NCI-H1092 (cell line): ENCODE measurements around the gene FABP6.
A peak's percentile ranks its signal among the peaks of the same experiment; 100 is the strongest.

ENCODE experiments used
- DNase-seq: peaks from one replicate; lab custom pipeline; 2025; lab: John Stamatoyannopoulos, UW

Gene FABP6

DNA sequence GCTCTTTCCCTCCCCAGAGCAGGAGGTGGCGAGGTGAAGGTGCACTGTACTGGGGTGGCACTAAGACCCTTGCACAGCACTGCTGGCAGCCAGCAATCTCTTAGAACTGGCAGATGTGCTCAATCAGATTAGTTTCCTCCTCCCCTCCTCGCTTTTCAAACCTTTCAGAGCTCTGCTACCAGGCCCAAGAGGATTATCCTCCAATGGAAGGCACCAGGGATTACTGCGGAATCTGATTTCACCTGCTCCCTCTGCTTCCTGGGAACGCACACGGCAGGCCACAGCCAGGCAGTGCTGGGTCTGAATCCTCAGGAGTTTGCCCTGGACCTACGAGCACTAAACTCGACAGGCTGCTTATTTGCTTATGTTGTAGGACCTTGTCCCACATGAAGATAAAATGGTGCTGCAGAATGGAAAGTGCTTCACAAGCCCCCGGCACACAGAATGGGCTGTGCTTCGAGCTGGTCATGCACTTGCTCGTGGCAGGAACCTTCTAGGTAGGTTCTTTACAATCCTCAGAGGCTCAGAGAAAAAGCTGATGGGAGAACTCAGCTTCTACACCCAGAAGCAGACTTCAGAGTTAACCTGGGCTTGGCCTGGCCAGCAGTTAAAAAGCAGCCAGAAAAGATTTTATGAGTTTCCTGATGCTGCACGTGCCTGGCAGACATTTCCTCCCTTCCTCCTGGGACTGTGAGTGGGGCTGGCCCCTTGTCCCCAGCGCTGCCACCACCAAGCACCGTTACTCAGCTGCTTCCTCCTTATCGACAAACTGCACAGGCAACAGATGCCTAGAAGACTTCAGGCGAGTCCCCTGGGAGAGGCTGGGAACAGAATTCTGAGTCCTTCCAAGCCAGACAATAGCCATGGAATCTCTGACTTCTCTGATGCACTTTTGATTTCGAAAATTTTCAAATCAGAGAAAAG, 33.1 kb downstream of the FABP6 start:
- DNase-seq: no peak

DNA sequence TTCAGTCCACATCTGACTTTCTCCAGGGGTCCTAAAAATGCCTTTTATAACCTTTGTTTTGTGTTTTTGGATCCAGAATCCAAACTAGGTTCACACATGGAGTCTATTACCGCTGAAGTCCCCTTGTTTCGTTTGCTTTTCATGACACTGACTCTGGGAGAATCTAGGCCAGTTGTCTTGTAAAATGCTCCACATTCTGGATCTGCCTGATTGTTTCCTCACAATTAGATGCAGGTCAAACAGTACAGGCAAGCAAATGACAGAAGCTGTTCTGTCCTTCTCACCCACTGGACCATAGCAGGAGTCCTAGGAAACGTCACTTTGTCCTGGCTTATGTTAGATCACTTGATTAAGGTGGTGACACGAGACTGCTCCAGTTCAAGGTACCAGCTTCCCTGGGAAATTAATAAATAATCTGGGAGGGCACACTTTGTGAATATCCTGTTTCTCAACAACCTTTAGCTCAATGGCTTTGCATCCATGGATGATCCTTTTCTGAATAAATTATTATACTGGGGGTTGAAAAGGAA, 34.1 kb downstream of the FABP6 start:
- DNase-seq: no peak

DNA sequence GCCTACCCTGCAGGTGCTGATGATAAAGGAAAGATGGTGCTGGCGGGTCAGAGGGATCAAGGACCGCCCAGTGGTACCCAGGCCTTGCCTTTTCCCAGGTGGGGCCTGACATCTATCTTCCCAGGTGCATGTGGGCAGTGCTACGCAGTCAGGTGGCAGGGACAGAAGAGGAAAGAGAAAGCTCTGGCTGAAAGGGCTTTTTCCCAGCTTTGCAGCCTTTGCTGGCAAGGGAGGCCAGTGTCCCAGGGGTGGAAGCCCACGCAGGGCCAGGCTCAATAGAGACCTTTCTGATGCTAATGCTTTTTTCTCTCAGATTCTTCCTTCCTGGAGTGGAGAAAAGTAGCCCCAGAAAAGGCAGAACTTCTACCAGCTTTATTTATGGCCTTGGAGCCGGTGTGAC, 36.7 kb downstream of the FABP6 start:
- no peak for DNase-seq

DNA sequence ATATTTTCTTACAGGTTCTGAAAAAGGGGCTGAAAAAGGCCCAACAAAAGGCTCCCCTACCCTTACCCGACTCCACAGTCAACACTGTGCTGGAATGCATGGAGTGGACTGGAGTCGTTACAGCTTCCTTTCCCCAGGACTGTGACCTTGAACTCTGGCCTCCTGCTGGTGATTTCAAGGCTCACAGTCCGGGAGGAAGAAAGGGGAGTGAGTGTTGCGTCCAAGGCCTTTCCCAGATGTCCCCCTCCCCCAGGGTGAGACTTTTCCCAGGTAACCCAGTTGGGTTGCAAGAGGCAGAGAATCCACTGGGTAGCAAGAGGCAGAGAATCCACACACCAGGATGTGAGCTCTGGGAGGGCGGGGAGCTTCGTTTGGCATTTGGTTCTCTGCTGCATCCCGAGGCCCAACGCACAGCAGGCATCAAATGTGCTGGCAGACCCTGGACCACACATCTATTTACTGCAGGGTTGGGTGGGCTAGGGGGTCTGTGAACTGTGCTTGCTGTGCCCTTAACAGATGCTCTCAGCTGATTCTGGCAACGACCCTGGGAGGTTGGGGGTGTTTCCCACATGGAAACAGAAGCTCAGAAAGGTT, 37.5 kb downstream of the FABP6 start:
- DNase-seq: no peak

DNA sequence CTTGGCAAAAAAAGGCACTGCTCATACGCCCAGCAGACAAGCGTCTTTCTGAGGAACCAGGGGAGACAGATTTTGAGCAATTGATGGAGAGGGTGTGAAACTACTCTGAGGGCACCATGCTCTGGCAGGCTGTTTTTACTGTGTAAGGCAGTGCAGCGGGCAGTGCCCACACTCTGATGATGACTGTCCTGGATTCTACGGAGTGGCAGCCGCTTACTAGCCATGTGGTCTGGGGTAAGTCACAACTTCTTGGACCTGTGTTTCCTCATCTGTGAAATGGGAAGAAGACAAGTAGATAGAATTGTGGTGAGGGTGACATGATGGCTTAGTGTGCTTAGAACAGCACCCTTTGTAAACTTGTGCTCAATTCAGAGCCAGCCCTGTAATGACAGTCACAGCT, 38.8 kb downstream of the FABP6 start:
- no peak for DNase-seq

DNA sequence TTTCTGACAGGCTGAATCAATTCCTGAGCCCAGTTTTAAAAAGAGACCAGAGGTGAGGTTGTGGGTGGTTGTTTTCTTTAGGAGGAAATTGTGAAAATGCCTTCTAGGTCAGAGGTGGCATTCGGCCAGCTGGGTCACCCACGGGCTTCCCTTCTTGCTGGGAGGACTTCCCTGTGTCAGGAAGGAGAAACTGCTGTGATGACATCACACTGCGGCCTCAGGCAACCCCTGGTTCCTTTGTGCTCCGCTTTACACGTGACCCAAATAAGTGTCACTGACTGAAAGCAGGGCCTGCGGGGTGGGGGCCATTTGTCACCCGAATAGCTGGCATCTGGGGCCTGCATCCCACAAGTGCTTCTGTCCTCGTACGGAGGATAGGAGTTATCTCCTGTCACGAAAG, 39.7 kb downstream of the FABP6 start:
- no peak for DNase-seq

DNA sequence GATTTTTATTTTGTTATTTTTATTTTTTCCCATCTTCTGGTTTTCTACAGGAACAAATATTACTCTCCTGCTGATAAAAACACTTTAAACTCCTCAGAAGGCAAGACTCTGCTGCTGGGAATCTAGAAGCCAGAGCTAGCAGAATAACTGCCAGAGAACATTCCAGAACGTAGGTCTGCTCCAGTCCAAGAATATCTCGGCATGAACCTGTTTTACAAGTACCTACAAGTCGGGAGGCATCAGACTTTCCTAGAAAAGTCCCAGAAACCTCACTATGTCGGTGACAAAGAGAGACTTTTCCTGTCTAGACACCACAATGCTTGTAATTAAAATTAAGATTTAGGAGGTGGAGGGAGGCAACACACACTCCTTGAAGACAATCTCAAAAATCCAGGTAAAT, 41.4 kb downstream of the FABP6 start:
- no peak for DNase-seq

DNA sequence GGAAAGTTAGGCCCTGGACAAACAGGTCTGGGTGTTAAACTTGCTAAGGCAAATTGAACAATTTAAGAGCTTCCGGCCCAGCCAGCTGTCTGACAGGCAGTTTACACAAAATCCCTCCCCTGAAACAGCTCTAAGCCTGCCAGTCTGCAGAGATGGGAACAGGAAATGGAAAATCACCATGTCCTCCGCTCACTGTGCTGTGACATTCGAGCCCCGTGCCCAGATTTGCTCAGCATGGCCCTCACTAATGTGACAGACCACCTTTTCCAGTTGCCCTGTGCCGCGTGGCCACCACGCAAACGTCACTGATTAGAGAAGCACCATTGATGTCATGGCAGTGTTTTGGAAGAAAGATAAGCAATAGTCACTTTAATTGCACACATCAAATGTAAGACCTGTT, 42.1 kb downstream of the FABP6 start:
- DNase-seq: peak; percentile 42

DNA sequence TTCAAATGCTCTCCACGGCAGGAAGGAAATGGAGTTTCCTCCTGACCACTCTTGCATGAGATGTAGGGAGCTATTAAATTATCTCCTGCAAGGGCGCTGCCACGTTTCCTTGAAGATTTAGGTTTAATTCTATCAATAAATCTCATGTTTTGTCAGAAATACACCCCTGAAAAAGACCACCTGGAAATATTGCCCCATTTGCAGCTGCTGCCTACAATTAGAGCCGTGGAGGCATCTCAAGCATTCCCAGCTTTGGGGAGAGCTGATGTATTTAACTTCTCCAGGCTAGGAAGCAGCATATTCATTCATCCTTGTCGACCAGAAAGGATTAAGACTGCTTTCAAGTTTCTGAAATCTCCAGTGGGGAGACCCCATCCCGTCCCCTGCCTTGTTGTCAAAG, 42.5 kb downstream of the FABP6 start:
- no peak for DNase-seq

DNA sequence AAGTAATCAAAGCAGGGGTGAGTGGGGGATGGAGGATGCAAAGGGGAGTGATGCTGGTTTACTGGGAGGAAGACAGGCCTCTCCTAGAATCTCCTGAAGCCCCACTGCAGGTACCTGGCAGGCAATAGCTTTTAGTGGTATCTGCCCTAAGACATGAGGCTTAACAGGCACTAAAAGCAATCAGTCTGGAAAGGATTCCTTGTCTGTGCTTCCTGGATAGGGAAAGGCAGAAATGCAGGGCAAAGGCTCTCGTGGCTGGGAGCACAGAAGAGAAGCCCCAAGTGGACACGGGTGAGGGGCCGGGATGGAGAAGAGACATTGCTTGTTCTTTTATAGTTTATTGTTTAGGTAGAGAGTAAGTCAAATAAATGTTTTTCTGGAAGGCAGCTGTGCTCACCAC, 43.0 kb downstream of the FABP6 start:
- no peak for DNase-seq

DNA sequence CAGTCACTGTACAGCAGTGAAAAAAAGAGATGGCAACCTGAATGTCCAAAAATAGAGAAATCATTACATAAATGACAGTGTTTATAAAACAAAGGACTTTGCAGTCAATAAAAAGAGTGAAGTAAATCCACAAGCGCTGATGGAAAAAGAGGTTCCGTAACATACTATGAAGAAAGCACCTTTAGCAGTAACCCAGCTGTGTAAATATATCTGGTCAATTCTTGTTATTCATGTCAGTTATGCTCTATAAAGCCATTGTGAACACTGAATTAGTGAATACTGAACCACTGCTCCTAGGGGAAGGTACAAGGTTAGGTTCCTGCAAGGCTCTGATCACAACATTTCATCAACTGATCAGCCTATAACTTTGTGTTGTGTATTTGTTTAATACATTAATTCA, 43.6 kb downstream of the FABP6 start:
- no peak for DNase-seq

DNA sequence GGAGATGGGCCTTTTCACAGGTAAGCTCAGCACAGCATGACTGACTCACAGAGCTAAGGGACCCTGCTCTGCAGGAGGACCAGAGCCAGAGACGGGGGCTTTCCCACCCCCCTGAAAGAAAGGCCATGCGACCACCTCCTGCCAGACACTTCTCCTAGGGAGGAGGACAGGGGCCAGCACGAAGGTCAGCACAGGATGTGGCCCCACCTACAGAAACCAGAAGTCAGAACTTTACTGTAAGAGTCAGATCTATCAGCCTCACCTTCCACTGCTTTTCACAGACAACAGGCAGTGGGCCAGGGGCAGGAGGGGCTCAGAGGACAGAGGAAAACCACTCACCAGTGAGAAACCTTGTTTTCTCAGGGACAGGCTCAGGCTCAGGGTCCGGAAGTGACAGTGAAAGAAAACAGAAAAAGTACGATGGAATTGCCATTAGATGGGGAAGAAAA, 45.2 kb downstream of the FABP6 start:
- DNase-seq: no peak

DNA sequence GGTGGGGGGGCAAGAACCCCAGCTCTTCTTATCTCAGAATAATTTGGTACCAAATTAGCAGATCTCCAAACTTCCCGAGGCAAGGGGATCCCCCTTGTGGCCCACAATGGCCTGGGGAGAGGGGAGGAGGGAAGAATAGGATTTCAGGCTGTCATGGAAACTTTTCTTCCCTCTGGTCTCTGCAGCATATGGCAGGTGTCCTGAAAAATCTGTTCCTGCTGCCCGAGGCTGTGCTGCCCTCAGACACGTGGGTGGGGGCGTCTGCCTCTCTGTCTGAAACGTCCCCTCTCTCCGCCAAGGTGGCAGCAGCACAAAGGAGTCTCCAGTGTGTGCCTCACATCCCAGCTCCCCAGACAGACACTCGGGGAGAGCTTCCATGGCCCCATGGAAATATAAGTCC, 49.0 kb downstream of the FABP6 start:
- DNase-seq: no peak

DNA sequence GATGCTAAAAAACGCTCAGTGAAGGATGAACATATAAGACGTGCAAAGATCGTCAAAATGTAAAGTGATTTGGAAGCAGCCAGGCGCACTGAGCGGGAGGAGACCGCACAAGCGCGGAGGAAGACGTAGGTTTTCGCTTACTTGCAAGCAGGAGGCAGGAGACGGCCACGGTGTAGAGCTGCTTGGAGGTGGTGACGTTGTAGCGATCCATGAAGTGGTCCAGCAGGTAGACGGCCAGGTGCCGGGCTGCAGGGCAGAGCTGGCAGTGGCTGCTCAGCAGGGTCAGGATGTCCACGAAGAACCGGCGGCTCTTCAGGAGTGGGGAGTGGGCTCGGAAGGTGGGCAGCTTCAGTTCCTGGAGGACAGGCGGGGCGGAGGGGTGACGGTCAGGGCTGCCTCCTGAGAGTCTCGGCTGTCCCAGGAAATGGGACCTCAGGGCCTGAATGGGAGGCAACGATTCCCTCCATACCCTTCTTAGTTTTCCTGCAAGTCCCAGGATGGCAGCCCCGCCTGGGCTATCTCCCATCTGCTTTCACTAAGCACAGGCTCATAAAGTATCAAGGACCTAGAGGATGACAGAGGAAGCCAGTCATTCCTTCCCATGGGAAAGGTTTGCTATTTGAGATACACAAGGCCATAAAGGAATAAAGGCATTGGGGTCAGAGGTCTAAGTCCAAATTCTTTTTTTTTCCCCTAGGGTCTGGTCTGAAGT, 51.2 kb downstream of the FABP6 start:
- no peak for DNase-seq

DNA sequence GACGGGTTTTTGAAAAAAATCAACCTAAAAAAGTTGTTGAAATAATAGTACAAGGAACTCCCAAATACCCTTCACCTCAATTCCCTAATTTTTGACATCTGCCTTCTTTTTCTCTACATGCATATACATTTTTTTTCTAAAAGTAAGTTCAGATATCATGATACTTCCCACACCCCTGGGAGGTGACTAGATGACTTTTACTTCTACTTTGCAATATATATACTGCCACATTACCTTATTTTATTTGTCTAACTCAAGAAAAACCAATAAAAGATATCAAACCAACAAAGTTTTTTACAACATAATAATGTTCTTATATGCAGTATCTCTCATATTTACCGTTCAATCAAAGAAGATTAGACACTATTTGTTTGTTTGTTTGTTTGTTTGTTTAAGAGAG, 52.0 kb downstream of the FABP6 start:
- no peak for DNase-seq

DNA sequence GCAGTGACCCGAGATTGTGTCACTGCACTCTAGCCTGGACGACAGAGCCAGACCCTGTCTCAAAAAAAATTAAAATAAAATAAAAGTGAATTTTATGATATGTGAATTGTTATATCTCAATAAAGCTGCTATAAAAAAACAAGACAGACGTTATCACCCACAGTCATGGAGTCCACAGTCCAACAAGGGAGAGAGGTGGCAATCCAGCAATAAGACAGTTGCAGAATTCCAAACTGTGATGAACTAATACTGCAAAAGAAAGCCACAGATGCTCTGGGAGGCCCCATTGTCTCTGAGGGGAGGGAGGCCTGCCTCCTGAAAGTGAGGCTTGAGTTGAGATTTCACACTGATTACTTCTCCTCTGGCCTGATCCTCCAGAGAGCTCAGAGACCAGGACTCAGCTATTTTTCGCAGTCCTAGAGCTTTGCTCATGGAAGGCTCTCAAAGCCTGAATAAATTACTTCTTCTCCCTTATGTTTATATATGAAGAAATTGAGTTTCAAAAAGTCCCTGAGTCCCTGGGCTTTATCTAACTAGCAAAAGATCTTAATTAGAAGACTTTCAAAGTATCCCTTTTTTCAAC, 55.1 kb downstream of the FABP6 start:
- DNase-seq: no peak

DNA sequence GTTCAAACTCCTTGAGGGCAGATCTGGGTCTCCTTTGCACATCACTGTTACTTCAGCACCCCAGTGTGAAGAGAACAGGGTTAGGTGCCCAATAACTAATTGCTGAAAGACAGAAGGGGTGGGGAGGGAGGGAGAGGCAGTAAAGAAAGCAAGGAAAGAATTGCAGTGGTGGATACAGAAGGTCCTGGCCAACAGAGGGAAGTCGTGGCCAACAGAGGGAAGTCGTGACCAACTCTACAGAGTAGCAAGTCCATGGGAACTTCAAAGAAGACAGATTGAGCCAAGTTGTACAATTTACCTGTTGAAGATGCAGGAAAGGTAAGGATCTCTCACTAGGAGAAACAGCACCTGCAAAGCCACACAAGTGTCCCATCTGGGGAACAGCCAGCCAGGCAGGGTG, 56.0 kb downstream of the FABP6 start:
- no peak for DNase-seq

DNA sequence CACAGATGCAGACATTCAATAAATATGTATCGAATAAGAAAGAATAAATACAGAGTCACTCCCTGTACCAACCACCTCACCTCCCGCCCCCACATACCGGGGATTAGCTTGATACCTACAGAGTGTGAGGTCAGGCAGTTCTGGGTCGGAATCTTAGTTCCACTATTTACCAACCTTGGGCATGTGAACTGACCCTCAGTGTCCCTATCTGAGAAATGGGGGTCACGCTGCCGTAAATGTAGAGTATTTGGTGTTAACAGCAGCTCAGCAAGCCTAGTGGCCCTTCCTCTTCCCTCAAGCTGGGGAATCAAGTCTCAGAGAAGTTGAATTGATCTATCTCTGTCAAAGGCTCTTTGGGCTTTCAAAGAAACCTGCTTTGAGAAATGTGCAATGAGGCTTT, 57.6 kb downstream of the FABP6 start:
- no peak for DNase-seq

DNA sequence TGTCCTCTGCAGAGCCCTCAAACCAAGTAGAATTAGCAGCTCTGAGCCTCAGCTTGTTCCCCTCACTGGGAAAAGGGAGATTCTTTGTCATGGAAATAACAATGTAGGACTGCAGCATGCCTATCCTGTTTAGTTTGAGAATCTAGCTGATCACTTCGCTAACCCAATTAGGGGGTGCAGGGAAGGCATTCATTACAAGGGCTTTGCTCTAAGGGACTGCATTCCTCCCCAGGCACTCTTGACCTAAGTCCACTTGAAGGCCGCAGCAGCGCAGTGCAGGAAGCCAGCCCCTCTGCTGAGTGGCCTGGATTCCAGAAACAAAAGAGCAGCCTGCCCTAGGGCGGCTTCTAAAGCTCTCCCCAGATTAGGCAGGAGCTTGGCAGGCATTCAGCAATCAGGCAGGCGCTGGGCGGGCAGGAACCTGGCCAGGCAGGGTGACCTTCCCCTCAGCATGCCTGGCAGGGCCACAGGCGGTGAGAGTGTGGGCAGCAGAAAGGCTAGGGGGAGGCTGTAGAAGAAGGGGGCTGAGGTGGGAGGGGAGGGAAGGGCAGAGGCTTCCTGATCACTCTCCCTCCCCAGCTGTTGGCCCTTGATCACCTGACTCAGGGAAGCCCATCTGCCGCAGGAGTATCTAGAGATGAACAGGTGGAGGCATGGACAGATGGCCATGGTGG, 58.2 kb downstream of the FABP6 start:
- DNase-seq: peak; percentile 58
